ENCODE measurements around the gene WNT2. TPM values are rescaled to one million over a fixed set of nuclear protein-coding genes. Genes with fewer than 3 reads are reported as not detected.
"Not testable (repeated sequence)": the region's sequence is repeated elsewhere in the genome, so short reads cannot be mapped to it uniquely, and the experiment has no call there.

Gene WNT2
- total RNA-seq, 1 donor from 2014 or later: 0.07 TPM

GRCh38 chr7:117302396-117302795 is 20.5 kb downstream of the WNT2 start:
- peaks cover 6% of the 10 kb centered on the region for H3K27me3 Mint-ChIP-seq (ENCODE audit: low read depth, unreplicated experiment)
- Histone ChIP-seq H3K36me3 (ENCODE audit: insufficient read depth, low read length) (no peaks in the 10 kb centered on the region), H3K79me2 (ENCODE audit: insufficient read depth, low read length) (no peaks in the 10 kb centered on the region), H3K9me3 (ENCODE audit: insufficient read depth, low read depth, low read length) (no peaks in the 10 kb centered on the region), H4K20me1 (ENCODE audit: insufficient read depth, low read length) (no peaks in the 10 kb centered on the region), H3K4me2 (ENCODE audit: low read length) (no peak overlapping the region), H3K9ac (ENCODE audit: low read length) (no peak overlapping the region), H3K27me3 (ENCODE audit: insufficient read depth, low read length) (no peaks in the 10 kb centered on the region), H3K4me1 (ENCODE audit: insufficient read depth, low read length) (no peaks in the 10 kb centered on the region), H3K27ac (ENCODE audit: low read depth, low read length) (no peak overlapping the region), H2AFZ (ENCODE audit: low read depth, low read length) (no peak overlapping the region), H3K4me3 (ENCODE audit: insufficient read depth, low read depth, low read length) (no peak overlapping the region)
- no peak overlapping the region for H3K4me3 Mint-ChIP-seq (ENCODE audit: unreplicated experiment)
- H3K27ac Mint-ChIP-seq (ENCODE audit: unreplicated experiment): no peak overlapping the region
- peaks cover 6% of the 10 kb centered on the region for H3K9me3 Mint-ChIP-seq (ENCODE audit: unreplicated experiment)
- DNase-seq (ENCODE audit: low read depth) (no peak), FAIRE-seq (no peak)
- TF ChIP-seq CTCF (IDR thresholded peaks at IDR 0.05; ENCODE audit: insufficient read depth, low read depth, low read length) (no peak), EZH2 (IDR thresholded peaks at IDR 0.05; ENCODE audit: insufficient read depth, low read length) (no peak)
- no peaks in the 10 kb centered on the region for H3K4me1 Mint-ChIP-seq (ENCODE audit: low read depth, unreplicated experiment)
- H3K36me3 Mint-ChIP-seq (ENCODE audit: low read depth, unreplicated experiment): no peaks in the 10 kb centered on the region

DNA sequence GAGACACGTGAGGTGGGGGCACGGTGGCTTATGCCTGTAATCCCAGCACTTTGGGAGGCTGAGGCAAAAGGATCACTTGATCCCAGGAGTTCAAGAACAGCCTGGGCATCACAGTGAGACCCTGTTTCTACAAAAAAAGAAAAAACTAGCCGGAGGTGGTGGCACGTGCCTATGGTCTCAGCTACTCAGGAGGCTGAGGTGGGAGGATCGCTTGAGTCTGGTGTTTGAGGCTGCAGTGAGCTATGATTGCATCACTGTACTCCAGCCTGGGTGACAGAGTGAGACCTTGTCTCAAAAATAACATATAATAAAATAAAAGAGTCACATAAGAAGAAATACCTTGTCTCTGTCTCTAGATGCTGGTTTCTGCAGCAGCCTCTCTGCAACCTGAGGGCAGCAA is 22.4 kb downstream of the WNT2 start:
- H3K4me1 ChIP-seq (ENCODE audit: insufficient read depth, low read length); H3K9ac ChIP-seq (ENCODE audit: low read length); H4K20me1 ChIP-seq (ENCODE audit: insufficient read depth, low read length); H3K9me3 ChIP-seq (ENCODE audit: insufficient read depth, low read depth, low read length); H3K4me3 ChIP-seq (ENCODE audit: insufficient read depth, low read depth, low read length); H3K36me3 Mint-ChIP-seq (ENCODE audit: low read depth, unreplicated experiment); H3K27me3 ChIP-seq (ENCODE audit: insufficient read depth, low read length); H3K36me3 ChIP-seq (ENCODE audit: insufficient read depth, low read length); FAIRE-seq; H3K27ac ChIP-seq (ENCODE audit: low read depth, low read length); H3K4me1 Mint-ChIP-seq (ENCODE audit: low read depth, unreplicated experiment); H3K27ac Mint-ChIP-seq (ENCODE audit: unreplicated experiment); H3K4me3 Mint-ChIP-seq (ENCODE audit: unreplicated experiment); DNase-seq (ENCODE audit: low read depth); H3K9me3 Mint-ChIP-seq (ENCODE audit: unreplicated experiment); H3K4me2 ChIP-seq (ENCODE audit: low read length); H2AFZ ChIP-seq (ENCODE audit: low read depth, low read length); H3K79me2 ChIP-seq (ENCODE audit: insufficient read depth, low read length): not testable (repeated sequence)
- H3K27me3 Mint-ChIP-seq (ENCODE audit: low read depth, unreplicated experiment): peaks cover 15% of the 10 kb centered on the region

DNA sequence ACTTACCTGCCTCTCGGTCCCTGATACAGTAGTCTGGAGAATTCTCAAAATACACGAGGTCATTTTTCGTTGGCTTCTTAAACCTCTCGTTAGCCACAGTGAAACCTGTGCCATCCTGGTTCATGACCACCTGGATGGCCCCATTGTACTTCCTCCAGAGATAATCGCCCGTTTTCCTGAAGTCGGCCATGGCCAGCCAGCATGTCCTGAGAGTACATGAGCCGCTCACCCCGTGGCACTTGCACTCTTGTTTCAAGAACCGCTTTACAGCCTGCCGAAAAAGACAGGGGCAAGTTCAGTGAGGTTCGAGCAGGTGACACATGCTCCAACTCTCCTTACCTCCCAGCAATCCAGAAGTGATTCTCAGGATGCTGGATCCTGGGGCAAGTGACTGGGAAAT is 25.3 kb downstream of the WNT2 start:
- Mint-ChIP-seq H3K9me3 (ENCODE audit: unreplicated experiment) (no peaks in the 10 kb centered on the region), H3K36me3 (ENCODE audit: low read depth, unreplicated experiment) (no peaks in the 10 kb centered on the region)
- H3K4me2 ChIP-seq (ENCODE audit: low read length): no peak overlapping the region

More for the DNA sequence above, 25.3 kb downstream of the WNT2 start:
- Mint-ChIP-seq H3K27ac (ENCODE audit: unreplicated experiment) (no peak overlapping the region), H3K4me3 (ENCODE audit: unreplicated experiment) (no peak overlapping the region), H3K27me3 (ENCODE audit: low read depth, unreplicated experiment) (peaks cover 16% of the 10 kb centered on the region), H3K4me1 (ENCODE audit: low read depth, unreplicated experiment) (no peaks in the 10 kb centered on the region)
- Histone ChIP-seq H3K4me1 (ENCODE audit: insufficient read depth, low read length) (no peaks in the 10 kb centered on the region), H3K36me3 (ENCODE audit: insufficient read depth, low read length) (no peaks in the 10 kb centered on the region), H3K9ac (ENCODE audit: low read length) (no peak overlapping the region), H2AFZ (ENCODE audit: low read depth, low read length) (no peak overlapping the region), H3K9me3 (ENCODE audit: insufficient read depth, low read depth, low read length) (no peaks in the 10 kb centered on the region), H3K27me3 (ENCODE audit: insufficient read depth, low read length) (no peaks in the 10 kb centered on the region), H3K4me3 (ENCODE audit: insufficient read depth, low read depth, low read length) (no peak overlapping the region), H4K20me1 (ENCODE audit: insufficient read depth, low read length) (no peaks in the 10 kb centered on the region), H3K27ac (ENCODE audit: low read depth, low read length) (no peak overlapping the region), H3K79me2 (ENCODE audit: insufficient read depth, low read length) (no peaks in the 10 kb centered on the region)
- DNase-seq (ENCODE audit: low read depth) (no peak), FAIRE-seq (no peak)
- TF ChIP-seq EZH2 (IDR thresholded peaks at IDR 0.05; ENCODE audit: insufficient read depth, low read length) (no peak), CTCF (IDR thresholded peaks at IDR 0.05; ENCODE audit: insufficient read depth, low read depth, low read length) (no peak)
